ENCODE results near the gene MICOS13.
"Not testable (repeated sequence)": the region's sequence is repeated elsewhere in the genome, so short reads cannot be mapped to it uniquely, and the experiment has no call there.

MICOS13 gene

GRCh38 chr19:5690125-5690954, 10.0 kb upstream of the MICOS13 start, which contains the start of gene RPL36 (continued):
- peak; percentile 81 for TF ChIP-seq ZNF843 (tag by site-specific recombination; IDR thresholded peaks at IDR 0.05)
- TF ChIP-seq ZNF211 (tag by site-specific recombination; IDR thresholded peaks at IDR 0.05; ENCODE audit: low read depth), result no peak
- peak; percentile 58 for TF ChIP-seq ZNF341 (tag by site-specific recombination; IDR thresholded peaks at IDR 0.05; ENCODE audit: low read depth)
- TF ChIP-seq ZNF600 (tag by site-specific recombination; IDR thresholded peaks at IDR 0.05), result peak; percentile 52; the same call in 1 of the 2 replicates
- TF ChIP-seq ZNF335 (tag by site-specific recombination; conservative IDR thresholded peaks at IDR 0.05), result peak; percentile 56; the same call in 1 of the 2 replicates
- peak; percentile 92; the same call in 1 of the 2 replicates for TF ChIP-seq BCL11B (tag by site-specific recombination; IDR thresholded peaks at IDR 0.05; ENCODE audit: low read depth)
- no peak for TF ChIP-seq ZNF677 (tag by site-specific recombination; IDR thresholded peaks at IDR 0.05)
- peak; percentile 74 for TF ChIP-seq KLF16 (tag by site-specific recombination; IDR thresholded peaks at IDR 0.05)
- peak; percentile 90 for TF ChIP-seq ZEB2 (tag by site-specific recombination; IDR thresholded peaks at IDR 0.05)
- no peak for TF ChIP-seq ZNF266 (tag by site-specific recombination; IDR thresholded peaks at IDR 0.05; ENCODE audit: low read depth)
- TF ChIP-seq ZFP3 (tag by site-specific recombination; IDR thresholded peaks at IDR 0.05; ENCODE audit: low read depth), result peak; percentile 99
- TF ChIP-seq TCF7L2 (IDR thresholded peaks at IDR 0.05; ENCODE audit: borderline replicate concordance, low read depth, low read length), result no peak
- no peak for TF ChIP-seq ZNF169 (tag by site-specific recombination; IDR thresholded peaks at IDR 0.05)
- 0 out of 2 replicates have a peak, but pooled peaks have one; percentile 19 for TF ChIP-seq ZNF121 (tag by site-specific recombination; IDR thresholded peaks at IDR 0.05)
- peak; percentile 91; the same call in 1 of the 2 replicates for TF ChIP-seq ZNF501 (tag by site-specific recombination; IDR thresholded peaks at IDR 0.05)
- peak; percentile 32; the same call in 1 of the 2 replicates for TF ChIP-seq ZNF654 (tag by site-specific recombination; IDR thresholded peaks at IDR 0.05; ENCODE audit: low read depth)
- TF ChIP-seq PBX3 (CRISPR knock-in tag; IDR thresholded peaks at IDR 0.05), result peak; percentile 63
- TF ChIP-seq ZNF529 (tag by site-specific recombination; IDR thresholded peaks at IDR 0.05; ENCODE audit: insufficient replicate concordance), result no peak
- peak; percentile 61; the same call in 1 of the 2 replicates for TF ChIP-seq ZNF645 (tag by site-specific recombination; IDR thresholded peaks at IDR 0.05)
- TF ChIP-seq ZNF324 (tag by site-specific recombination; IDR thresholded peaks at IDR 0.05), result peak; percentile 85; the same call in 1 of the 2 replicates
- TF ChIP-seq ZNF768 (tag by site-specific recombination; IDR thresholded peaks at IDR 0.05), result 0 out of 2 replicates have a peak, but pooled peaks have one; percentile 32
- TF ChIP-seq ZBTB21 (tag by site-specific recombination; IDR thresholded peaks at IDR 0.05), result 0 out of 2 replicates have a peak, but pooled peaks have one; percentile 29
- peak; percentile 72 for TF ChIP-seq ZBTB17 (tag by site-specific recombination; IDR thresholded peaks at IDR 0.05)
- TF ChIP-seq ZNF18 (tag by site-specific recombination; IDR thresholded peaks at IDR 0.05), result 0 out of 2 replicates have a peak, but pooled peaks have one; percentile 36
- TF ChIP-seq ZNF223 (tag by site-specific recombination; IDR thresholded peaks at IDR 0.05), result no peak
- no peak for TF ChIP-seq ZNF571 (tag by site-specific recombination; IDR thresholded peaks at IDR 0.05)
- TF ChIP-seq ZNF19 (tag by site-specific recombination; IDR thresholded peaks at IDR 0.05; ENCODE audit: low read depth), result no peak
- TF ChIP-seq, protein P1, sequence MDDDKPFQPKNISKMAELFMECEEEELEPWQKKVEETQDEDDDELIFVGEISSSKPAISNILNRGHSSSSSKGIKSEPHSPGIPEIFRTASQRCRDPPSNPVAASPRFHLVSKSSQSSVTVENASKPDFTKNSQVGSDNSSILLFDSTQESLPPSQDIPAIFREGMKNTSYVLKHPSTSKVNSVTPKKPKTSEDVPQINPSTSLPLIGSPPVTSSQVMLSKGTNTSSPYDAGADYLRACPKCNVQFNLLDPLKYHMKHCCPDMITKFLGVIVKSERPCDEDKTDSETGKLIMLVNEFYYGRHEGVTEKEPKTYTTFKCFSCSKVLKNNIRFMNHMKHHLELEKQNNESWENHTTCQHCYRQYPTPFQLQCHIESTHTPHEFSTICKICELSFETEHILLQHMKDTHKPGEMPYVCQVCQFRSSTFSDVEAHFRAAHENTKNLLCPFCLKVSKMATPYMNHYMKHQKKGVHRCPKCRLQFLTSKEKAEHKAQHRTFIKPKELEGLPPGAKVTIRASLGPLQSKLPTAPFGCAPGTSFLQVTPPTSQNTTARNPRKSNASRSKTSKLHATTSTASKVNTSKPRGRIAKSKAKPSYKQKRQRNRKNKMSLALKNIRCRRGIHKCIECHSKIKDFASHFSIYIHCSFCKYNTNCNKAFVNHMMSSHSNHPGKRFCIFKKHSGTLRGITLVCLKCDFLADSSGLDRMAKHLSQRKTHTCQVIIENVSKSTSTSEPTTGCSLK (tag by site-specific recombination; IDR thresholded peaks at IDR 0.05), result no peak
- TF ChIP-seq YY2 (tag by site-specific recombination; IDR thresholded peaks at IDR 0.05), result peak; percentile 68; the same call in 1 of the 2 replicates

- H3K4me1 ChIP-seq (ENCODE audit: control insufficient read depth, insufficient read depth, low read length); H3K9me3 ChIP-seq (ENCODE audit: control insufficient read depth, insufficient read depth, low read depth, low read length); H3K4me3 ChIP-seq (ENCODE audit: low read depth, low read length); H3K27ac ChIP-seq (ENCODE audit: extremely low read depth, low read depth, low read length): not testable (repeated sequence)
- ChIA-PET CTCF (interaction anchor here (0.6 to 2.2 kb wide), 9 partner anchors 13 to 1931 kb away, joined by 3 to 15 read pairs (median 4); partner anchors contain the start of gene NDUFA11), POLR2A (interaction anchor here (1.7 to 3.7 kb wide), 3 partner anchors 10 to 66 kb away, joined by 4 to 49 read pairs (median 24); partner anchors contain the start of genes SAFB and SAFB2)
- peaks cover 5 to 31% of the 10 kb centered on the region in 2 experiments; a peak in 2 of 3 replicates for H3K36me3 ChIP-seq (ENCODE audit: control insufficient read depth in 2 of 2, insufficient read depth in 1 of 2, low read length in 2 of 2)
These were observed 8.1 kb upstream of the MICOS13 start for GRCh38 chr19:5688262-5688881.

All from HEK293 (cell line).